ENCODE measurements around the gene FZR1.
"Not testable (repeated sequence)": the region's sequence is repeated elsewhere in the genome, so short reads cannot be mapped to it uniquely, and the experiment has no call there.

DNA sequence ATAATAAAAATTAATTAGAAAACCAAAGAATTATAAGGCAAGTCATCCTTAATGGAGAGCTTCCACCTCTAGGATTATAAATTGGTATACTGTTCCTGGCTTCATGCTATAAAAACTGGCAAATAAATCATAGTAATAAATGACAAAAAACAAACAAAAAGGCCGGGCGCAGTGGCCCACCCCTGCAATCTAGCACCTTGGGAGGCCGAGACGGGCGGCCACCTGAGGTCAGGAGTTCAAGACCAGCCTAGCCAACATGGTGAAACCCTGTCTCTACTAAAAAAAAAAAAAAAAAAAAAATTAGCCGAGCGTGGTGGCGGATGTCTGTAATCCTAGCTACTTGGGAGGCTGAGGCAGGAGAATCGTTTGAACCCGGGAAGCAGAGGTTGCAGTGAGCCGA is 63.9 kb downstream of the FZR1 start:
- not testable (repeated sequence) for TF ChIP-seq EZH2 (IDR thresholded peaks at IDR 0.05; ENCODE audit: borderline replicate concordance, low read depth, low read length, poor library complexity, severe bottlenecking)
- TF ChIP-seq, protein P1, sequence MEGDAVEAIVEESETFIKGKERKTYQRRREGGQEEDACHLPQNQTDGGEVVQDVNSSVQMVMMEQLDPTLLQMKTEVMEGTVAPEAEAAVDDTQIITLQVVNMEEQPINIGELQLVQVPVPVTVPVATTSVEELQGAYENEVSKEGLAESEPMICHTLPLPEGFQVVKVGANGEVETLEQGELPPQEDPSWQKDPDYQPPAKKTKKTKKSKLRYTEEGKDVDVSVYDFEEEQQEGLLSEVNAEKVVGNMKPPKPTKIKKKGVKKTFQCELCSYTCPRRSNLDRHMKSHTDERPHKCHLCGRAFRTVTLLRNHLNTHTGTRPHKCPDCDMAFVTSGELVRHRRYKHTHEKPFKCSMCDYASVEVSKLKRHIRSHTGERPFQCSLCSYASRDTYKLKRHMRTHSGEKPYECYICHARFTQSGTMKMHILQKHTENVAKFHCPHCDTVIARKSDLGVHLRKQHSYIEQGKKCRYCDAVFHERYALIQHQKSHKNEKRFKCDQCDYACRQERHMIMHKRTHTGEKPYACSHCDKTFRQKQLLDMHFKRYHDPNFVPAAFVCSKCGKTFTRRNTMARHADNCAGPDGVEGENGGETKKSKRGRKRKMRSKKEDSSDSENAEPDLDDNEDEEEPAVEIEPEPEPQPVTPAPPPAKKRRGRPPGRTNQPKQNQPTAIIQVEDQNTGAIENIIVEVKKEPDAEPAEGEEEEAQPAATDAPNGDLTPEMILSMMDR (conservative IDR thresholded peaks at IDR 0.05; ENCODE audit: low read depth, low read length): not testable (repeated sequence)

All from A673 (cell line).